ENCODE results near the gene TFAP2B.

The TFAP2B gene

DNA sequence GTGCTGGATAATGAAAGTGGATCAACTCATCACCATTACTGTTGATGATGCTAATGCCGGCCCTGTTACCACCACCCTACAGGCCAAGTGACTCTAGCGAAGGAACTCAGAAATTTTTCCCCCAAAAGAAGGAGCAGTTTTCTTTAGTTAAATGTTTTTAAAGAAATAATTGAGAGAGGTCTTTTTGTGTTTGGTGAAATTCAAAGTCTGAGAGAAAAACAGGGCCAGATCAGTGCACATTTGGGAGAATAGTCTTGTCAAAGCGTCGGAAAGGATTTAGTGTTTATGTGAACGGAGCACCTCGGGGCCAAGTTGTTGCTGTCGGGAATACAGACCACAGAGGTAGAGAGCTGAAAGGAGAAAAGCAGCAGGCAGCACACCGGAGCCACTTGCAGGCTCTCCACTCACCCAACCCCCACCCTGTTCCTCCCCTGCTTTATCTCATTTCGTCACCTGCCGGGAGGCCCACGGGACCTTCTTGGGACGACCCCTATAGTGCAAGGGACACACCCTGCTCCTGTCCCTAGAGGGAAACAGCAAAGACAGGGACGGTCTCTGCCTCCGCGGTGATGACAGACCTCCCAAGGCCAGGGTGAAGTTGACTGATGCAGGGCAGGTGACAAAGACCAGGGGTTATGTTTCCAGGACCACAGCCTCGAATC, 6.8 kb downstream of the TFAP2B start:
- no peak for DNase-seq

DNA sequence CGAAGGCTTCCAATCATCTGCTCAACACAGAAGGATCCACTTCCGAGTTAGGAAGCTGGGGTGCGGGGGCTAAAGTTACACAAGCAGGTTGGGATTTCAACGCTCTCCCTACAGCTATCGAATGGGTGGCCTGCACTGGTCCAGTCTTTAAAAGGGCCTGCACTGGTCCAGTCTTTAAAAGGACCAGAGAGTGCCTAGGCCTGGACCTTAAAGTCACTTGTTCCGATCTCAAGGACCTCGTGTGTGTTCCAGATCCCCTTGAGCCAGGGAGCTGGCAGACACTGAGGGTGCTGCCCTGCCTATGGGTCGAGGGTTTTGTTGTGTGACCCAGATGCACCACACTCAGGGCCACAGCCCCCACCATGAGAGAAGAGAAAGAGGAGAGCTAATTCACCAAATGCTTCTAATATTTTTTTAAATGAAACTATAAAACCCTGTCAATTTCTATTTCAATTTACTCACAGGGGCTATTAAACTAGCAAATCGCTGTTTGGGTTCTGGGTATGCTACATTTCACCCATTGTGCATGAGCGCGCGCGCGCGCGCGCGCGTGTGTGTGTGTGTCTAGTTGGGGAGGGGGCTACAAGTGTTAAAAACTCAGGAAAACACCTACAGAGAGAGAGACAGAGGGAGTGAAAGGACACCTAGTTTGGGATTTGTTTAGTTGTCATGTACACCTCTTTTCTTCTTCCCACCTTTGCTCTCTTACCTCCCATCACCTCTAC, 7.5 kb downstream of the TFAP2B start:
- no peak for DNase-seq

DNA sequence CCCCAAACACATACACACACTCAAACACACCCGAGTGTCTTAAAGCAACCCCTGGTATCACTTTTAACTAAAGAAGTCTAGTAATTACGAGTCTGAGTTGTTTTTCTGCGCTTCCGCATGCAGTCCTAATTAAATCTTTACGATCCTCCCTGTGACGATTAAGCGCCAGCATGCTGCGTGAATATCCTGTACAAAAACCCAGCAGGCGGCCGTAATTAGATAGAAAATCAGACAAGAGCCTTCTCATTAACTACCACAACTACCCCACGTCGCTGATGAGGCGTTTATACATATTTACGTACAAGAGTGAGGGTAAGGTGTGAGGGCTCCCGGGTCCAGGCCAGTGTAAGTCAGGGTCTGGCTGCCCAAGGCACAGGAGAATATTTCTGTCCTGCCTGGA, 8.1 kb downstream of the TFAP2B start:
- no peak for DNase-seq

DNA sequence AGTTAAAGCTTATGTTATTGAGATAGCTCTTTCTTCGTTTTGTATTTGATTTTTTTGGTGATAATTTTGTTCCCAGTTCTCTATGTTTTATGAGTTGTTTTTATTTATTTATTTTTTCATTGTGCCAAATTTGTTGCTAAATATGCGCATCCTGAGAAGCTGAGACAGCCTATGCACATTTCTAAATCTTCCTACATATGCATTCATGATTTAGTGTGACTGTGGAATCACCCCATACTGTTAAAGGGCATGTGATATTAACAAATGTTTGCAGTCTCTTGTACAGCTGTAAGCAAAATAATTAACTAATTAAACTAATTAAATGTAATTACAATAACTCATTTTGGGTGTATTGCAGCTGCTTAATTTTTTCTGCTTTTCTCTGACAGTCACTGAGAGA, 10.4 kb downstream of the TFAP2B start:
- DNase-seq = no peak

DNA sequence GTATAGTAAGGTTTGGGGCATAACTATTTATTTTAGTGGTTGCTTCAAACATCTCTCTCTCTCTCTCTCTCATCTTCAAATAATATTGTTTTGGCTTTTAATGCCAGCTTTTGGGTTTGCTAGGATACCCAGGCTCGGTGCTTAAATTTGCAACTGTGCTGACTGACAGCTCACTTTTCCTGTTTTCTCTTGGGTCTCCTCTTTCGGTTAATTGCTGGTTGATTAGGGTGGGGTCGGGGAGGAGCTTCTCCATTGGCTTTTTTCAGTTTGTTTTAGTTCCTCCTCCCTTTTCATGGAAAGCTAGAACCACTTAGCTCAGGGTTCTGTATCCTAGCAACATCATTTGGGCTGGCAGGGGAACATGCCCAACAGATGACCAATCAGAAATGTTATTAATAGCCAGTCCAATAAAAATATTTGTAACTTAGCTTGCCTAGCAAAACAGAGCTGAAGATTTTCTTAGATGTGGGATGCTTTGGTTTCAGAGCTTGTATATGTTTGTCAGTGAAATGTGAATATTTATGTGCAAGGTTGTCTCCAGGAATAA, 11.3 kb downstream of the TFAP2B start:
- no peak for DNase-seq

DNA sequence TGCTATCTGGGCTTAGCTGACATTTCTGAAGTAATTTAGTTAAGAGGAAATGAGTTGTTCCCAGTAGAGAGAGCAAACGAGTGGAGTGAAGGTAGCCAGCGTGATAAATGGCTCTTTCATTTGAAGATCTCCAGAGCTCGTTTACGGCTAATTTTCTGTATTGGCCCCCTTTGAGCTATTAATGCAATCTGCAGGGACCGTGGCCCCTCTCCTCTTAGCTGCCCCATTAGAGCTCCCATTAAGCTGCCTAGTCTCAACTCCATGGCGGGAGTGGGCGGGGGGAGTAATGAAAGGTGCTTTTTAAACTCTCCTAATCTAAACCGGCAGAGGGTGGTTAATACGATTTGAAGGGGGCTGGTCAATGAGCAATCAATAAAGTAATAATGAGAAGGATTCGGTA, 12.5 kb downstream of the TFAP2B start:
- DNase-seq = no peak

DNA sequence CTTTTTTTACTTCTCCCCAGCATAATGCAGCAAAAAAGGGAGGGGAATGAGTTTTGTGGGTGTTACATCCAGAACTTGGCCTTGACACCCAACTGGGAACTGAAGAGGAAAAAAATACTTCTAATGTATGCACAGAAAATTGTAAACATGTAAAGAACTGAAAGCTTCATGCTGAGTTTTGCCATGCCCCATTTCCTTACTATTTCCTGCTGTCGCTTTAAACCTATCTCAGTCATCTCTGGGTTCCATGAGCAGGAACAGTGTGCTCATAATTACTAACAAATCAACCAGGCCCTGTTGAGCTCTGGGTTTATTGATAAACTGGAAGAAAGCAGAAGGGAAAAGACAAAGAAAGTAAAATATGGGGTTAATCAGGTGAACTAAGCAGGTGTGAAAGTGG, 14.2 kb downstream of the TFAP2B start:
- DNase-seq = no peak

DNA sequence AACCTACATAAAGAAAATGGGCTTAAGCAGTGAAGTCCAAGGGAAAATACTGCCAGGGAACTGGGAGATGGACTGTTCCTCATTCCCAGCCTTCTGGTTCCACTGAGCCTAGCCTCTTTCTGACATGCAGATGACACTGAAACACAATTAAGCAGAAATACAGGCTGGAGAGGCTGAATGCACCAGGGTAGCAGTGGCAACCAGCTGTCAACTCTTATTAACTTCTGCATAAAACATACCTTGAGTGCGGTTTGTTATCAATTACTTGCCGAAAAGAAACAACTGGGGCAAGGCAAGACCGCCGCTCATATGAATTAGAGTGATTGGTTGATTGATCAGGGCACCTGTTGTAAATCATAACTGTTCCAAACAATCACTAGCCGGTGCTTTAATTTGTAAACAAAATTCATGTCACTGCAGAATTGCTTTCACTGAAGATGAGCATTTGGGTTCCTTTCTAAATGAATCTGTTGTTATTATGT, 16.3 kb downstream of the TFAP2B start:
- no peak for DNase-seq

DNA sequence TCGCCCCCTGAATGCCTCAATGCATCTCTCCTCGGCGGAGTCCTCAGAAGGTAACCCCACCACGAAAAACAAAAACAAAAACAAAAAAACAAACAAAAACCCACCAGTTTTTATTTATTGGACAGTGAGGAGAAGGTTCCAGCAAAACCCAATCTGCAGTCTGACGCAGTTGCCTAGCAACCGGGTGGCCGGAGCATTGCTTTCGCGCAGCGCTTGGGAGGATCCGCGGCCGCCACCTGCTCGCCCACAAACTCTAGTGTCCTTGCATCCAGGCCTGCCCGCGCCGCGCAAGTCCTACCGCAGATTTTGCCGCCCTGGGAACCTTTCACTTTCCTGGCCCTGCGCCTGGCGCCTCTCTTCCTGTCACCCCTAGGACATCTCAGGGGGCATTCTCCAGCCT, 17.6 kb downstream of the TFAP2B start:
- no peak for DNase-seq

DNA sequence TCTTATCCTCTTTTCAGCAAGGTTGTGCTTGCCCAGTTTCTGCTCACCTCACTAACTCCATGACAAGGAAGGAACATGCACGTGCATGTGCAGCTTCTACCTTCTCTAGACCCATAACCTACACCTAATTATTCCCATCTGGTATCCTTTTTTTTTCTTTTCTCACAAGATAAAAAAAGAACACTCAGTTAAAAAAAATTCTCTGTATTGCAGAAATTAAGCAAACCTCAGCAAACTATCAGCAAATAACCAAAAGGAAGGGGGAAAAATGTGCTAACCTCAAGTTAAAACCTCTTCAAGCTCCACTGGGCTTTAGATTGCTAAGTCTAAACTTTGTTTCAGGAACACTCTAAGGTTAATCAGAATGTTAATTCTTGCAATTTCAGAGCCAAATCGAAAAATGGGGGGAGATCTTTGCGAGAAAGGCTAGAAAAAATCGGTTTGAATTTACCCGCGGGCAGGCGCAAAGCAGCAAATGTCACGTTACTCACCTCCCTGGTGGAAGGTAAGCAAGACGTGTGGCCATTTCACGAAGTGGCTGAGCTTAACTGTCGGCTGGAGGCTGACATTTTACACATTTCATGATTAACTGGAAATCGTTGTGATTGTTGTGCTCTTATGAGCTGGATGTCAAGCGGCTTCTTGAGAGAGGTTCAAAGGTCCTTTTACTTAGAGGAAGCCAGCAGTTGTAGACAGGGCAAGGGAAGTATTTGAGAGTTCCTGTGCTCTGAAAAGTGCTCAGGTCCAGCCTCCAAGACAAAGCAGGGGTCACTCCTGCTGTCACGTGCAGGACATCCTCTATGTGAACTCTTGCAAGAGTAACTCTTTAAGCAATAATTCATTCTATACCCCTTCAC, 19.1 kb downstream of the TFAP2B start:
- DNase-seq = peak; percentile 8

DNA sequence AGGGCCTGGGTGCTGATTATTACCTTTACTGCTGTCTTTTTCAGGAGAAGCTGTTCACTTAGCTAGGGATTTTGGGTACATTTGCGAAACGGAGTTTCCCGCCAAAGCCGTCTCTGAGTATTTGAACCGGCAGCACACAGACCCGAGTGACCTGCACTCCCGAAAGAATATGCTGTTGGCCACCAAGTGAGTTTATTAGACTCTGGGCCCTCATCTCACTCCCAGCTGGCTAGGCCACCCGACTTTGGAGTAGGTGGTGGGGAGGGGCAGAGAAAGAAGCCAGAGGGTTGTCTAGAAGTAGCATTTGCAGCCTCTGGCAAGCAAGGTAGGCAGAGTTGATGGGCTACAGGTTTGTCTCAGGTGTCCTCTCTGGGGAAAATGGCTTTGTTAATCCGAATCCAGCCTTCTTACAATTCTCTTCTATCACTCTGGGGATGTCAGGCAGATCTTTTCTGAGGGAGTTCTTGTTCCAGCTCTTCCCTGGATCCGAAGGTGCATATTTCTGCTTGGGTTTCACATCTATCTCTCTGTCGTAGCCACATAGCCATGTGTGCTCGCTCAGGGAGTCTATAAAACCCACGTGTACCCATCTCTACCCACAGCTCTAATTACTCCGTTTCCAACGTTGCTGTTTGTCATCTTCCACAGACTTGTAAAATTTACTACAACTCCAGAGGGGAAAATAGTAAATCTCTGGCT, 21.6 kb downstream of the TFAP2B start:
- DNase-seq = no peak

DNA sequence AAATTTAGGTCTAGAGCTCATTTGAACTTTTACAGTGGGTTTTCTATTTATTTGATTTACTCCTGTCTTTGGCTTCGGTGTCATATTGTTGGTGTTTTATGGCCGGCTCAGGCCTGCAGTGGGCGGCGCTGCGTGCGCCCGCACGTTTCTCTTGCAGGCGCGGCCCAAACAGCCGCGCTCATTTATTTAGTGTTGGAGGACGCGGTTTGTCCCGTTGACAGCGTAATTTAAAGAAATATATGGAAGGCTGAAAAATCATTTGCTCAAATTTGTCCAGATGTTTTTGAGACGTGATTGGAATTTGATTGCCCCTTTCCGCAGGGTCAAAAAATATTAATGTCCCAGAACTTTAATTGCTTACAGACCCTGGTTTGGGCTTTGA, 22.1 kb downstream of the TFAP2B start:
- no peak for DNase-seq

DNA sequence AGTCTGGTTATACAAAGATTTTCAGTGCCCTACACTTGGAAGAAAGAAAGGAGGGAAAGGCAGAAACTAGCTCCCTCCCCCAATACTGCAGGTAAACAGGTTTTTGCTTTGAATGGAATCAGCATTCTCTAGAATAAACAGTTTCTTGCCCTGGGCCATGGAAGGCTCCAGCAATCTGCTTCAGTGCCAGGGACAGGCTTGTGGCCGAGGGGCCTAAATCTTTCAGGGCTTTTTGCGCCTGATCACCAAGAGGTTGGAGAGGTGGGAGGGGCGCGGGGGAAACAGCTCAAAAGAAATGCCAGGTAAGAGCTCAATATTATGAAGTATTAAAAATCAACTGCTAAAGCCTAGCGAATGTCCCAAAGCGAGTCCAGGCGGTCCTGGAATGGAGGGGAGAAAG, 23.8 kb downstream of the TFAP2B start:
- DNase-seq = no peak

DNA sequence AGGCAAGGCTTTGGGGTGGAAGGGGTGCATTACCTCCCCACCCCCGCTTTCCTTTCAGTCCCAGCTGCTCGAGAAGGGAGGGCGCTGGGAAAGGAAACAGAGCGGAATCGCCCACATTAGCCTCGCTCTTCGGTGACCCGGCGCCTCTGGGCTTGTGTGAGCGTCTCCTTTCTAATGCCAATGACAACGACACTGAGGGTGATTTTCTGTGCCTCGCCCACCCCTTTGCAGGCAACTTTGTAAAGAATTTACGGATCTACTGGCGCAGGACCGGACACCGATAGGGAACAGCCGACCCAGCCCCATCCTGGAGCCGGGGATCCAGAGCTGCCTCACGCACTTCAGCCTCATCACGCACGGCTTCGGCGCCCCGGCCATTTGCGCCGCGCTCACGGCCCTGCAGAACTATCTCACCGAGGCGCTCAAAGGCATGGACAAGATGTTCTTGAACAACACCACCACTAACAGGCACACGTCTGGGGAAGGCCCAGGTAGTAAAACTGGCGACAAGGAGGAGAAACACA, 24.3 kb downstream of the TFAP2B start:
- DNase-seq = no peak

DNA sequence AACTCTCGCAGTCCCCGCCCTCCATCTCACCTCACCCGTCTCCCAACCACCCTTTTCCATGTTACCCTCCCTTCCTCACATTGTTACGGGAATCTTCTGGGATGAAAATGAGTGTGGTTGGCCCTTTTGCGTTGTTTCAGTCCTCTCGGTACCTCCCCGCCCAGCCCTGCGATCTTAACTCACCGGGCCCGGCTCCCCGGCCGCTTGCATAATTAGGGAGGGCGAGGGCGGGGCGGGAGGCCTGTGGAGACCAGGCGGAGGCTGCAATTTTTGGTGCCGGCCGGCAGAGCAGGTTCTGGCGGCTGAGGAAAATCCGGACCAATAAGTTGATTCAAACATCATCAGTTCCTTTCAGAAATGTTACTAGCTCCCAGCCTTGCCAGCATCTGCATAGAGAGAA, 25.2 kb downstream of the TFAP2B start:
- DNase-seq = no peak

DNA sequence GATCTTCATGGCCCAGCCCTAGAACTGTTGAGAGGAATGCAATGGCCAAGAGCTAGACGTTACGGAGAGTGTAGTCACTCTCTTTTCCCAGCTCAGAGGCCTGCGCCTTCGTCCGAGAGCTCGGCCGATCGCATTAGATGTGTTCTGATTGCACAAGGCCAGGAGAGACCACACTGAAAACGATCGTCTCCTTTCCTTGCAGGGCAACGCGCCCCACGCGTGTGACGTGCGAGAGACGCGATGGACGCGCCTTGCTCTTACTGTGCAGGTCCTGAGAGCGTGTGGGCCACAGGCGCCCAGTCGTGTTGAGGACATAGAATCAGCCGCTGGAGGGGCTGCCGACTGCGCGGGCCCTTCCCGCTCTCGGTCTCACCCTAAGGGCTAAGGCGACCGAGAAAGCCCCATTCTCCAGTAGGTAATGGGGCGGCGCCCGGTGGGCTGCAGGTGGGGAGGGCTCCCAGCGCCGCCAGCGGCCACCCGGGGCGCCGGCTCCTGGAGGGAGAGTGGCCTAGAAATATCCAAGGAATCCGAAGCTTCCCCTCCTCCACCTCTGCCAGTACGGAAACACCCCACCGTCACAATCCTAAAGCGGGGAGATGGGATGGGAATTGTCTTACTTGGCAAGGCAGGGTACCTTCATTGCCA, 26.9 kb downstream of the TFAP2B start:
- no peak for DNase-seq

DNA sequence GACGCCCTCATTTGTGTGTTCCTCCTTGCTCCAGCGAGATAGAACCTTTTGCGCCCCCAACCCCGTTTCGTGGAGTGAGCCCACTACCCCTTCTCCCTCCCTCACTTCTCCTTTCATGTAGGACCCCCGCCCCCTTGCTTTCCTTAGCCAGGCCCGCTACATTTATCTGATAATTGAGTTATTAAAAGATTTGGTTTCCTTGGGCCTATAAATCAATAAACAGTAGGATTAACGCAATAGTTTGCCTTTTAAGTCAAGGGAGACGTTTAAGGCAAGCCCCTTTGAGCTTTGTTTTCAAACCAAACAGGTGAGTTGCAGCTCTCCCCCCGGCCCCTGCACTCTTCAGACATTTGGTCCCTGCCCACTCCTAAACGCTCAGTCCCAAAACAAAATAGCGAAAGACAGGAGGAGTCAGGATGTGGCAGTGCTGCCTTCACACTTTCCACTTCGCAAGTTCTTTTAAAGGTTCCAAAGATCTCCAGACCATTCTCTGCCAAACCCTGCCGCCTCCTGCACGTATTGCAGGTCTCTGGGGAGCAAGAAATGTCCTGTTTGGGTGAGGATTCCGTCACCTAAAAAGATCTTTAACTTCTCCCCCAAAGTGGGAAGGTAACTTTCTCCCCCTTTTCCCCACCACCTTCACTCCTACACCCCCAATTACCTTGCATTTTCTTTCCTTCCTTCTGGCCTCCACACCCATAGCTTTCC, 27.6 kb downstream of the TFAP2B start:
- no peak for DNase-seq

DNA sequence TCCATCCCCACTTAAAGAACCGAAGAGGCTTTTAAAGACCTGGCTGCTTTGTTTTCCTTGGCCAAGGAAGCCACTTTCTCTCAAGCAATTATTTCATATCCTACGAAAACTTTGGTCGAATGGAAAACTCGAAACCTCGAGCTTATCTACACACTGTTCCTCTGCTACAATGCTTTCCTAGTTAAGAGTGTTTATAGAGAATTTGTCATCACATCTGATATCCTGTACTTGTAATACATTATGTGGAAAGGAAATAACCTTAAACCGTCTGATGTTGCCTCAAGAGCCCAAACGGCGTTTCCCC, 28.1 kb downstream of the TFAP2B start:
- DNase-seq = no peak

DNA sequence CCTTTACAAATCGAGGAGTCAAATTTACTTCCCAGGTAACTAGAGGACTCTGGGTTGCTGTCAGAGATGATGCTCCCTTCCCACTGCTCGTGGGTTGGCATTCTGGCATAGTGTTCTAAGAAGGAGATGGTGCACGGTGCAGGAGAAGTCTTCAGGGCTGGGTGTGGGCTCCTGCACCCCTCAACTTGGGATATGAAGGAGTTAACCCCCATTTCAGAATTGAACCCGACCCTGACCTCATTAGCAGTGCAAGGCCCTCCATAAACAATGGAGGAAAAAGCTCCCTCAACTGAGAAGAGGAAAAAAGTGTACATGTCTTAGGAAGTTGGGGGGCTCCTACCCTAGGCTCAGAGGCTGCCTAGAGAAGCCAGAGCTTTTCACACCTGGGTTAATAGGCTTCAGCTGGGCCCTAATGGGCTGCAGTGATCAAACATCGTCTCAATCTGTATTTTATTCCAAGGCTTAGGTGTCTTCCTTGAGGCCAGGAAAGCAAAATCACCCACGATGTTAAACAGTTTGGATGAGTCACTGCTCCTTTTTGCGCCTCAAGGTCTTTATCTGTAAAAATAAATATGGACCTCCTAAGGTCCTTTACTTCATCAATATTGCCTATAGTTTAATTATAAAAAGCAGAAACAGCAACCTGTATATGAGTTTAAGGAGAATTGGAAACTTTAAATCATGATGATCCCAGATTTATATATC, 29.4 kb downstream of the TFAP2B start:
- no peak for DNase-seq

DNA sequence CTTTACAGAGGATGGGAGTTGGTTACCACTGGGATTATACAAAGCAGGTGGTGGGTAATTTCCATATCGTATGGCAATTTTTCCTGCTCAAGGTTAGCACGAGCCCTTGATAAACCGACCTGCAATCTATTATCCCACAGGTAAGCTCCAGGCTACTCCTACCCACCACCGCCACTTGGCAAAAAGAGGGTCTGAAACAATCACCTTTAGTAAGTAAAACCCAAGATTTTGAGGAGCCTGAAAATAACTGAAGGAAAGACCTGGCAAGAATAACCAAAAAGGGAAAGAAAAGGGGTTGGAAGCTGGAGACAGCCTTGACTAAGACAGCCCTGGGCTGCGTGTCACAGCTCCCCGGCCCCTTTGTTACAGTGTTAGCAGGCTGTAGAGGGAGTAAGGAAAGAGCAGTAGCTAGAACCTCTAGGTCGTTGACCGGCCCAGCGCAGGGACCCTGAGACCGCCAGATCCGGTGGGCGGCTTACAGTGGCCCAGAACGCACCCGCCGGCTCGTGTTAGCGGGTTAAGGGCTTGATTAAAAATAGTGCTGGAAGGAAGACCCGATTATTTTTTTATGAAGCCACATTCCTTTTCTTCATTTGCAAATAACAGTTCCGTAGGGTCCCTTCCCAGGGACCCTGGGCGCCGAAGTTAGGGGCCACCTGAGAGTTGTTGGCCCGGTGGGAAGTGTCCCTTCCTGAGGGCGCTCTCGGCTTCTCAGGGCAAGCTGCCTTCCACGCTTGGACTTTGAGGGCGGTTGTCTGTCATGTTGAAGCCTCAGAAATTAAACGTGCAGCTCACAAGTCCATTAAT, 30.5 kb downstream of the TFAP2B start:
- DNase-seq = no peak
